ENCODE measurements around the gene IL17RB. TPM values are rescaled to one million over a fixed set of nuclear protein-coding genes. Genes with fewer than 3 reads are reported as not detected.

Gene IL17RB
- total and polyA plus RNA-seq, 12 donors, result 0.16 to 7.7 (median 0.67) TPM; not detected in 2

- no peak for DNase-seq
- H3K27ac ChIP-seq, result no peak overlapping the region
- ATAC-seq, result no peak
- no peak overlapping the region for H3K4me3 ChIP-seq
- H3K9me3 ChIP-seq, result no peaks in the 10 kb centered on the region
- intact Hi-C loops (cut with DNase I), result no loop called here
- TF ChIP-seq, protein P1, sequence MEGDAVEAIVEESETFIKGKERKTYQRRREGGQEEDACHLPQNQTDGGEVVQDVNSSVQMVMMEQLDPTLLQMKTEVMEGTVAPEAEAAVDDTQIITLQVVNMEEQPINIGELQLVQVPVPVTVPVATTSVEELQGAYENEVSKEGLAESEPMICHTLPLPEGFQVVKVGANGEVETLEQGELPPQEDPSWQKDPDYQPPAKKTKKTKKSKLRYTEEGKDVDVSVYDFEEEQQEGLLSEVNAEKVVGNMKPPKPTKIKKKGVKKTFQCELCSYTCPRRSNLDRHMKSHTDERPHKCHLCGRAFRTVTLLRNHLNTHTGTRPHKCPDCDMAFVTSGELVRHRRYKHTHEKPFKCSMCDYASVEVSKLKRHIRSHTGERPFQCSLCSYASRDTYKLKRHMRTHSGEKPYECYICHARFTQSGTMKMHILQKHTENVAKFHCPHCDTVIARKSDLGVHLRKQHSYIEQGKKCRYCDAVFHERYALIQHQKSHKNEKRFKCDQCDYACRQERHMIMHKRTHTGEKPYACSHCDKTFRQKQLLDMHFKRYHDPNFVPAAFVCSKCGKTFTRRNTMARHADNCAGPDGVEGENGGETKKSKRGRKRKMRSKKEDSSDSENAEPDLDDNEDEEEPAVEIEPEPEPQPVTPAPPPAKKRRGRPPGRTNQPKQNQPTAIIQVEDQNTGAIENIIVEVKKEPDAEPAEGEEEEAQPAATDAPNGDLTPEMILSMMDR (IDR thresholded peaks at IDR 0.05), result no peak
- WGBS, 2 donors, result 93 to 98% methylated on average over 5 of the region's 5 CpGs
- no peaks in the 10 kb centered on the region for H3K36me3 ChIP-seq
- H3K4me1 ChIP-seq, result no peaks in the 10 kb centered on the region
- H3K27me3 ChIP-seq, result peaks cover 0 to 6% (median 0%) of the 10 kb centered on the region in 7 donors
Observed at GRCh38 chr3:53820084-53820483, 26.3 kb upstream of the IL17RB start.

- H3K27ac ChIP-seq, result no peak overlapping the region
- no peak for DNase-seq
Observed at GRCh38 chr3:53820756-53821580, 25.4 kb upstream of the IL17RB start.

DNA sequence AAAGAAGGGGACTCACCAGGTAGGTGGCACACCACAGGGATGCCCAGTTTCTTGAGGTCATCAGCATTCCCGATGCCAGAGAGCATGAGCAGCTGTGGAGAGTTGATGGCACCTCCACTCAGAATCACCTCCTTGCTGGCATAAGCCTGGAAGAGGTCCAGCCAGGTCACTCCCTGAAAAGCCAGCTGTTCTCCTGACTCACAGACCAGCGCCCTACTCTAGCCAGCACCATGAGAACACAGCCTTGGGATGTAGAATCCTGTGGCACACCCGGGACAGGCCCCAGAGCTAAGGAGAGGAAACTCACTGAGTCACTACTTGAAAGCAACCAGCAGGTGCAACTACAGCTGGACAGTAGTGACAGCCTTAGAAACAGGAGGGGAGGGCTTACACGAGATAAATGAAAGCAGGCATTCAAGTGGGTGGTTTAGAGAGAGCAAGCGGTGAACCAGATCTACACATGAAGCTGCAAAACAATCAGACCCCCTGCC, 24.7 kb upstream of the IL17RB start:
- H3K36me3 ChIP-seq, result no peaks in the 10 kb centered on the region
- ATAC-seq (peak in 3 of 8 donors; percentile 21 to 77 (median 61)), DNase-seq (no peak)
- 48 to 58% methylated on average over 5 of the region's 5 CpGs for WGBS, 2 donors
- TF ChIP-seq, protein P1 (IDR thresholded peaks at IDR 0.05), result no peak
- H3K4me1 ChIP-seq, result no peaks in the 10 kb centered on the region
- peaks cover 0 to 6% (median 0%) of the 10 kb centered on the region in 7 donors for H3K27me3 ChIP-seq
- no peaks in the 10 kb centered on the region for H3K9me3 ChIP-seq
- intact Hi-C loops (cut with DNase I), result no loop called here
- no peak overlapping the region for H3K27ac ChIP-seq
- no peak overlapping the region for H3K4me3 ChIP-seq

More at GRCh38 chr3:53820756-53821580, 25.4 kb upstream of the IL17RB start:
- H3K4me3 ChIP-seq, result no peak overlapping the region
- no peaks in the 10 kb centered on the region for H3K36me3 ChIP-seq
- H3K9me3 ChIP-seq, result no peaks in the 10 kb centered on the region
- H3K4me1 ChIP-seq, result no peaks in the 10 kb centered on the region
- WGBS, 2 donors, result 78 to 86% methylated on average over 21 of the region's 21 CpGs
- TF ChIP-seq, protein P1 (IDR thresholded peaks at IDR 0.05), result no peak
- peaks cover 0 to 6% (median 0%) of the 10 kb centered on the region in 7 donors for H3K27me3 ChIP-seq
- intact Hi-C loops (cut with DNase I), result no loop called here
- no peak for ATAC-seq

- H3K4me1 ChIP-seq, result no peaks in the 10 kb centered on the region
- H3K9me3 ChIP-seq, result no peaks in the 10 kb centered on the region
- DNase-seq (no peak), ATAC-seq (no peak)
- peaks cover 0 to 6% (median 0%) of the 10 kb centered on the region in 7 donors for H3K27me3 ChIP-seq
- H3K27ac ChIP-seq, result no peak overlapping the region
- intact Hi-C loops (cut with DNase I), result no loop called here
- no peak overlapping the region for H3K4me3 ChIP-seq
- H3K36me3 ChIP-seq, result no peaks in the 10 kb centered on the region
- WGBS, 2 donors, result 90 to 91% methylated on average over 14 of the region's 14 CpGs
- TF ChIP-seq, protein P1 (IDR thresholded peaks at IDR 0.05), result no peak
Observed at GRCh38 chr3:53822331-53822741, 24.0 kb upstream of the IL17RB start.

All from heart right ventricle (tissue), 16 donors.